Mucosa of descending colon (tissue), 3 donors: Measurements from ENCODE around the gene TNFRSF12A. TPM values are rescaled to one million over a fixed set of nuclear protein-coding genes. Genes with fewer than 3 reads are reported as not detected.

Experiments
- ATAC-seq: fragments of 200-7000 bp; cut with Tn5 transposase; one replicate; pipeline ENCODE4 v1.9.1; 2020; ENCODE audit warnings: mild to moderate bottlenecking, moderate library complexity
- DNase-seq, 3 donors: peaks; one replicate each; pipeline ENCODE4 v3.0.0-alpha.2; 2020
- H3K36me3 ChIP-seq: fragments of 200-600 bp; one replicate; pipeline ENCODE4 v1.8.0; 2021; ENCODE audit warnings: low read depth, mild to moderate bottlenecking
- H3K4me1 ChIP-seq: fragments of 200-600 bp; one replicate; pipeline ENCODE4 v1.8.0; 2021; ENCODE audit warnings: low read depth, mild to moderate bottlenecking
- H3K4me3 ChIP-seq: fragments of 200-600 bp; one replicate; pipeline ENCODE4 v1.8.0; 2021; ENCODE audit warnings: mild to moderate bottlenecking
- H3K9me3 ChIP-seq: fragments of 200-600 bp; one replicate; pipeline ENCODE4 v1.8.0; 2021; ENCODE audit warnings: mild to moderate bottlenecking
- intact Hi-C, 2 donors: fragments of 100-400 bp; cut with DNase I in 1 of 2; cut with micrococcal nuclease in 1 of 2; formaldehyde crosslinking; loops; one replicate each; pipeline versions ENCODE4 v1.11.0 to v1.11.1; 2022; cut with DNase I, micrococcal nuclease
- total RNA-seq, 3 donors: library from RNA; stranded (reverse); fragmentation: NEBNext Ultra II Directional in 2 of 3; extraction: Animal tissue kit (Norgen Biotek cat#: 25700) in 2 of 3; gene quantifications; one replicate each; pipeline versions ENCODE4 v1.2.1 to v1.2.4, GENCODE V29; 2021 to 2023
- TF ChIP-seq, protein P1 (sequence below): fragments of 200-600 bp; IDR thresholded peaks from one replicate; pipeline ENCODE4 v1.8.0; 2022; ENCODE audit warnings: antibody characterized with exemption, mild to moderate bottlenecking
- donor health status: DM: no; HTN: no; CAD: no; lungs with moderate emphysema.
- donor health status: DM: no; HTN: no; CAD: no.
- donor health status: DM: no; HTN: yes; CAD: no.

Gene TNFRSF12A
- total RNA-seq, 3 donors from 2014 or later: 5.4 to 8.6 (median 6.7) TPM

DNA sequence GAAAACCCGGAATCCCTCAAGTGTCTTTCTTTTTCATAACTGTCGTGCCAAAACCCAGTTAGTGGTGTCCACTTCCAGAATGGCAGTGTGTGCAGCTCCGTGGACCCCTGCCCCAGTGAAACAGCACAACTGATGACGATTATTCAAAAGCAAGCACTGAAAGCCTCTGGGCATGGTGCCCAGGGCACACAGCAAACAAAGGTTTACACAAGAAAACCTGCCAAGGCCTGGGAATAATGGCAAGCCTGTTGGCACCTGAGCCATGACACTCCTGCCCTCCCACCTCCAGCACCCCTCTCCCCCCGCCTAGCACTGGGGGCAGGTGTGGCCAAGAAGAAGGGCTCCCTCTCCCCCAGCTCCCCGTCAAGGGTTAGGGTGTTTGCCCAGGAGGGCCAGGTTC is 42.7 kb upstream of the TNFRSF12A start:
- no peaks in the 10 kb centered on the region for H3K9me3 ChIP-seq
- no peaks in the 10 kb centered on the region for H3K36me3 ChIP-seq
- intact Hi-C loops: no loop called here
- no peak overlapping the region for H3K4me3 ChIP-seq
- DNase-seq: peak; percentile 63 to 71 (median 66)
- TF ChIP-seq, protein P1, sequence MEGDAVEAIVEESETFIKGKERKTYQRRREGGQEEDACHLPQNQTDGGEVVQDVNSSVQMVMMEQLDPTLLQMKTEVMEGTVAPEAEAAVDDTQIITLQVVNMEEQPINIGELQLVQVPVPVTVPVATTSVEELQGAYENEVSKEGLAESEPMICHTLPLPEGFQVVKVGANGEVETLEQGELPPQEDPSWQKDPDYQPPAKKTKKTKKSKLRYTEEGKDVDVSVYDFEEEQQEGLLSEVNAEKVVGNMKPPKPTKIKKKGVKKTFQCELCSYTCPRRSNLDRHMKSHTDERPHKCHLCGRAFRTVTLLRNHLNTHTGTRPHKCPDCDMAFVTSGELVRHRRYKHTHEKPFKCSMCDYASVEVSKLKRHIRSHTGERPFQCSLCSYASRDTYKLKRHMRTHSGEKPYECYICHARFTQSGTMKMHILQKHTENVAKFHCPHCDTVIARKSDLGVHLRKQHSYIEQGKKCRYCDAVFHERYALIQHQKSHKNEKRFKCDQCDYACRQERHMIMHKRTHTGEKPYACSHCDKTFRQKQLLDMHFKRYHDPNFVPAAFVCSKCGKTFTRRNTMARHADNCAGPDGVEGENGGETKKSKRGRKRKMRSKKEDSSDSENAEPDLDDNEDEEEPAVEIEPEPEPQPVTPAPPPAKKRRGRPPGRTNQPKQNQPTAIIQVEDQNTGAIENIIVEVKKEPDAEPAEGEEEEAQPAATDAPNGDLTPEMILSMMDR: no peak
- peaks cover 19% of the 10 kb centered on the region for H3K4me1 ChIP-seq
- ATAC-seq: peak; percentile 34

DNA sequence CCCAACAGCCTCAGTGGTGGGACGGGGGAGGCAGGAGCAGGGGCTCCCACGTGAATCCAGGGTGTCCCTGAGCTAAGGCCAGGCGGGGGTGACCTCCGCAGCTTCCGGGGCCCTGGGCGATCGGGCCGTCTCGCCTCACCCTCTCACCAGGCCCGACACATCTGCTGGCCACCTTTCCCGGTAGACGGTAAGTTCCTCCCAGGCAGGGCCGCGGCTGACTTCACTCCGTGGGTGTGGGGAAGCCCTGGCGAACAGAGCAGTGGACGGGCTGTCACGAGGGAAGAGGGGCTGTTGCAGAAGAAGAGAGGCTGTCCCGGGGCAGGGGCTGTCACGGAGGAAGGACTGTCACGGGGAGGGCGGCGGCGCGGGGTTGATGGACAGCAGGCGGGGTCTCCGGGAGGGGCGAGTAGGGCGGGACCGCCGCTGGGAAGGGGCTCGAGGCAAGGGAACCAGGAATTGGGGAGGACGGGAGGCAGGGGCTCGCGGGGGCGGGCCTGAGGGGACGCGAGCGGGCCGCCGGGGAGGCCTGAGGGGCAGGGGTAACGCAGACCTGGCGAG is 40.4 kb upstream of the TNFRSF12A start:
- intact Hi-C loops: no loop called here
- peak in 1 of 3 donors; percentile 66 for DNase-seq

DNA sequence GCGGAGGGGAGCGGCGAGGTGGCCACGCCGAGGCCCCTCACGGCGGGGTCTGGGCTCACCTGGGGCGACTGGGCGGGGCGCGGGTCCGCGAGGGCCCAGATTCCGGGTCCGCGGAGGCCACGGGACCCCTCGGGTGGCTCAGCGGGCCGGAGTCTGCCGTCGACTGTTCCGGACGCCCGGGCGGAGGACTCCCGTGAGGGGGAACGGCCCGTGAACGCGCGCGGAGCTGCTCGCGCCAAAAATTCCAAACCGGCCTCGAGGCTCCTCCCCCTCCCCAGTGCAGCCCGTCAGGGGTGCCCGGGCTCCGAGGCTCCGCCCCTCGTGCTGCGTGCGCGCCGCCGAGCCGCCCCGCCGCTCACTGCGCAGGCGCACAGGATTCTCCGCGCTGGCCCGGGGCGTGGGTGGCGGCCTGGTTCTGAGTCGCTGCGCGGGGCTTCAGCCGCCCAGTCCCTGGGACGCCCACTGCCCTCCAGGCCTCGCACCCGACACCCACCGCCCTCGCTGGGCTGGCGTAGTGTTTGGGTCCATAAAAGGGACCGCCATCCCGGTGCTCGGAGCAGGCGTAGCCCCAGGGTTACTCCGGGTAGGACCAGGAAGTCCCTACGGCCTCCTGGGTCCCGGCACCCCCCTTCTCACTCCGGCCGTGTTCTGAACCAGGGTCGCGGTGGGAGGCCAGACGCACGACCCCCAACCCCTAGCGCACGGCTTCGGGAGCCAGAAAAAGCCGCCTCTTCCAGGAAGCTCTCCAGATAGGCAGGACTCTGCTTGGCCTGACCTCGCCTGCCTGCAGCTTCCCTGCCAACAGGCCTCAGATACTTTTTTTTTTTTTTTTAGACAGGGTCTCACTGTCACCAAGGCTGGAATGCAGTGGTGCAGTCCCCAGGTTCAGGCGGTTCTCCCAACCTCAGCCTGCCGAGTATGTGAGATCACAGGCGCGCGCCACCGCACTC is 39.7 kb upstream of the TNFRSF12A start, which contains the start of gene PKMYT1:
Gene PKMYT1 (minus strand): TSS at position 220 of the 950 bp plus-strand sequence. CDS start 789 bp downstream, outside the sequence.
- Histone ChIP-seq H3K4me1 (peaks cover 26% of the 10 kb centered on the region), H3K9me3 (no peaks in the 10 kb centered on the region), H3K4me3 (peak within 1 kb of the TSS; percentile 24), H3K36me3 (no peaks in the 10 kb centered on the region)
- intact Hi-C loops: no loop called here
- DNase-seq (peak; percentile 92 to 97 (median 94)), ATAC-seq (peak; percentile 92)
- TF ChIP-seq, protein P1: no peak

More for the DNA sequence above, 40.4 kb upstream of the TNFRSF12A start:
- Histone ChIP-seq H3K4me3 (peak overlapping the region; percentile 24), H3K4me1 (peaks cover 26% of the 10 kb centered on the region), H3K36me3 (no peaks in the 10 kb centered on the region), H3K9me3 (no peaks in the 10 kb centered on the region)
- TF ChIP-seq, protein P1: no peak
- peak; percentile 5 for ATAC-seq

DNA sequence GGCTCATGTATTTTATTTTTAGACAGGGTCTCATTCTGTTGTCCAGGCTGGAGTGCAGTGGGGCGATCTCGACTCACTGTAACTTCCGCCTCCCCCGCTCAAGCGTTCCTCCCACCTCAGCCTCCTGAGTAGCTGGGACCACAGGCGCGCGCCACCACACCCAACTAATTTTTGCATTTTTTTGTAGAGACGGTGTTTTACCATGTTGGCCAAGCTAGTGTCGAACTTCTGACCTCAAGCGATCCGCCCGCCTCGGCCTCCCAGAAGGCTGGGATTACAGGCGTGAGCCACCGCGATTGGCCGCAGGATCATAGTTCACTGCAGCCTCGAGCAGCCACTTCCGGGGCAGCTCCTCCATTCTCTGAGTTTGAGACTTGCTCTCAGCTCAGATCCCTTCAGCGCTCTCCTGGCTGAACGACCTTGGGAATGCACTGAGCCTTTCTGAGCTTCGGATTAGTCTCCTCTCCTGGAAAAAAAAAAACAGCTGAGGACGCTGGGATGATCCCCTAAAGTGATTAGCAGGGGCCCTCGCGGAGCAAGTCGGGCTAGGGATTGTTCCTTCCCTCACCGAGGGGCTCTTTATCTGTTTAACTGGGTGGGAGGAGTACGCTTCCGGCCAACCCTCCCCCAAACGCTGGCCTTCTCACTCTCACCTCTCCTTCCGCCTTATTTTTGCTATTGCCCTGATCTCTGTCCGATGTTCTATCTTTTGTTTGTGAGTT is 38.8 kb upstream of the TNFRSF12A start:
- TF ChIP-seq, protein P1: no peak
- intact Hi-C loops: no loop called here
- H3K4me1 ChIP-seq: peaks cover 26% of the 10 kb centered on the region
- DNase-seq (peak in 1 of 3 donors; percentile 62), ATAC-seq (no peak)
- H3K9me3 ChIP-seq: no peaks in the 10 kb centered on the region
- H3K36me3 ChIP-seq: no peaks in the 10 kb centered on the region
- H3K4me3 ChIP-seq: no peak overlapping the region

DNA sequence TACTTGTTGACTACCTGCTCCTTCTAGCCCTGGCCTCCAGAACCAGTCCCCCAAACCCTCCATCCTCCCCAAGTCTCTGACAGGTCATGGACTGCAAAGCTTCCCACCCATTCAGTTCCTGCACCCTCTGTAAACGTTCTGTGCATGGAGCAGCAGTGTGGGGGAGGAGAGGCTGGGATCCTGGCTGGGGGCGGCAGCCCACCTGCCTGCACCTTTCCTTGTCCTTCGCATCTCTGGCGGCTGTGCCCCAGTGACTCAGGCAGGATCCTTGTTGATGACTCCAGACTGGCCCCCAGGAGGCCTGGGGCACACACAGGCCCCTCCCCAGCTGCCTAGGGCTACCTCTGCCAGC is 38.3 kb upstream of the TNFRSF12A start:
- intact Hi-C loops: no loop called here
- TF ChIP-seq, protein P1: no peak
- ATAC-seq: no peak
- Histone ChIP-seq H3K4me1 (peaks cover 26% of the 10 kb centered on the region), H3K36me3 (no peaks in the 10 kb centered on the region), H3K9me3 (no peaks in the 10 kb centered on the region), H3K4me3 (no peak overlapping the region)
- DNase-seq: no peak
